HUES64 (cell line): Measurements from ENCODE around the gene BBS4.
"Not testable (repeated sequence)": the region's sequence is repeated elsewhere in the genome, so short reads cannot be mapped to it uniquely, and the experiment has no call there.

ENCODE experiments used
- H3K27ac ChIP-seq: 2 replicates; pipeline ENCODE4 v1.7.0; 2013; ENCODE audit warnings: low read depth, low read length, inconsistent platforms
- H3K27me3 ChIP-seq: 2 replicates; pipeline ENCODE4 v1.6.1; 2013; ENCODE audit warnings: mild to moderate bottlenecking, low read length; ENCODE audit not compliant: insufficient read depth
- H3K36me3 ChIP-seq: 2 replicates; pipeline ENCODE4 v1.6.1; 2013; ENCODE audit warnings: mild to moderate bottlenecking, low read length; ENCODE audit not compliant: insufficient read depth
- H3K4me1 ChIP-seq: 2 replicates; pipeline ENCODE4 v1.6.1; 2013; ENCODE audit warnings: mild to moderate bottlenecking, low read length, moderate library complexity; ENCODE audit not compliant: insufficient read depth
- H3K4me3 ChIP-seq: 2 replicates; pipeline ENCODE4 v1.5.1; 2013; ENCODE audit warnings: mild to moderate bottlenecking, low read length, moderate library complexity
- H3K9ac ChIP-seq: 2 replicates; pipeline ENCODE4 v1.6.1; 2013; ENCODE audit warnings: mild to moderate bottlenecking, low read depth, low read length
- H3K9me3 ChIP-seq: 2 replicates; pipeline ENCODE4 v1.6.1; 2013; ENCODE audit warnings: low read depth, low read length; ENCODE audit not compliant: insufficient read depth
- WGBS: fragments of 150-250, 120-280 bp; methylation state at CpG from one replicate; pipeline ENCODE4 v1.1.7; 2013; ENCODE audit warnings: missing lambda C conversion rate; 5-methylcytosine and 5-hydroxymethylcytosine counted together

BBS4 gene

GRCh38 chr15:72706266-72706665 lies 20.3 kb downstream of the BBS4 start:
- H3K4me1 ChIP-seq = no peaks in the 10 kb centered on the region
- no peaks in the 10 kb centered on the region for H3K36me3 ChIP-seq
- H3K27me3 ChIP-seq = no peaks in the 10 kb centered on the region
- no peak overlapping the region for H3K9ac ChIP-seq
- 95% methylated on average over 11 of the region's 11 CpGs for WGBS
- no peak overlapping the region for H3K4me3 ChIP-seq
- no peaks in the 10 kb centered on the region for H3K9me3 ChIP-seq
- no peak overlapping the region for H3K27ac ChIP-seq

- 95% methylated on average over 8 of the region's 8 CpGs for WGBS
- not testable (repeated sequence) for H3K27me3 ChIP-seq, H3K27ac ChIP-seq, H3K4me3 ChIP-seq, H3K4me1 ChIP-seq, H3K9ac ChIP-seq, H3K9me3 ChIP-seq
- peaks cover 17% of the 10 kb centered on the region for H3K36me3 ChIP-seq
Measured at GRCh38 chr15:72708551-72709303, 22.7 kb downstream of the BBS4 start.

GRCh38 chr15:72722071-72722696 lies 36.2 kb downstream of the BBS4 start:
- H3K9ac ChIP-seq = no peak overlapping the region
- 0 out of 2 replicates have a peak, but pooled peaks cover 5% of the 10 kb centered on the region for H3K4me1 ChIP-seq
- no peaks in the 10 kb centered on the region for H3K9me3 ChIP-seq
- no peaks in the 10 kb centered on the region for H3K27me3 ChIP-seq
- H3K36me3 ChIP-seq = peaks cover 27% of the 10 kb centered on the region
- 15% methylated on average over 3 of the region's 3 CpGs for WGBS
- no peak overlapping the region for H3K4me3 ChIP-seq
- no peak overlapping the region for H3K27ac ChIP-seq

GRCh38 chr15:72724028-72724427 lies 38.0 kb downstream of the BBS4 start:
- Histone ChIP-seq H3K27me3 (no peaks in the 10 kb centered on the region), H3K27ac (no peak overlapping the region), H3K4me3 (no peak overlapping the region), H3K9me3 (no peaks in the 10 kb centered on the region), H3K4me1 (0 out of 2 replicates have a peak, but pooled peaks cover 5% of the 10 kb centered on the region), H3K9ac (no peak overlapping the region), H3K36me3 (peaks cover 13% of the 10 kb centered on the region)
- 93% methylated on average over 1 of the region's 1 CpG for WGBS

- Histone ChIP-seq H3K4me3 (no peak overlapping the region), H3K9me3 (no peaks in the 10 kb centered on the region), H3K27me3 (no peaks in the 10 kb centered on the region), H3K27ac (no peak overlapping the region), H3K36me3 (peaks cover 19% of the 10 kb centered on the region), H3K4me1 (0 out of 2 replicates have a peak, but pooled peaks cover 5% of the 10 kb centered on the region), H3K9ac (no peak overlapping the region)
- 91% methylated on average over 3 of the region's 3 CpGs for WGBS
Measured at GRCh38 chr15:72725446-72725845, 39.4 kb downstream of the BBS4 start.

GRCh38 chr15:72725851-72726250 lies 39.8 kb downstream of the BBS4 start:
- H3K27me3 ChIP-seq, H3K9ac ChIP-seq, H3K27ac ChIP-seq, H3K9me3 ChIP-seq, H3K4me1 ChIP-seq, H3K4me3 ChIP-seq: not testable (repeated sequence)
- peaks cover 24% of the 10 kb centered on the region for H3K36me3 ChIP-seq
- WGBS = 97% methylated on average over 6 of the region's 6 CpGs

GRCh38 chr15:72727154-72727553 lies 41.1 kb downstream of the BBS4 start:
- no peak overlapping the region for H3K9ac ChIP-seq
- H3K27ac ChIP-seq = no peak overlapping the region
- H3K36me3 ChIP-seq = peaks cover 37% of the 10 kb centered on the region
- H3K9me3 ChIP-seq = no peaks in the 10 kb centered on the region
- no peak overlapping the region for H3K4me3 ChIP-seq
- no peaks in the 10 kb centered on the region for H3K27me3 ChIP-seq
- H3K4me1 ChIP-seq = 0 out of 2 replicates have a peak, but pooled peaks cover 4% of the 10 kb centered on the region

- H3K36me3 ChIP-seq = peaks cover 43% of the 10 kb centered on the region
- WGBS = 95% methylated on average over 1 of the region's 1 CpG
- not testable (repeated sequence) for H3K9ac ChIP-seq, H3K27ac ChIP-seq, H3K4me3 ChIP-seq, H3K27me3 ChIP-seq, H3K4me1 ChIP-seq, H3K9me3 ChIP-seq
Measured at GRCh38 chr15:72728249-72728648, 42.2 kb downstream of the BBS4 start.

- H3K9me3 ChIP-seq = no peaks in the 10 kb centered on the region
- H3K27me3 ChIP-seq = no peaks in the 10 kb centered on the region
- peaks cover 44% of the 10 kb centered on the region for H3K36me3 ChIP-seq
- no peak overlapping the region for H3K27ac ChIP-seq
- no peaks in the 10 kb centered on the region for H3K4me1 ChIP-seq
- 90% methylated on average over 1 of the region's 1 CpG for WGBS
- H3K9ac ChIP-seq = no peak overlapping the region
- no peak overlapping the region for H3K4me3 ChIP-seq
Measured at GRCh38 chr15:72728821-72729220, 42.8 kb downstream of the BBS4 start.

GRCh38 chr15:72732086-72732485 lies 46.1 kb downstream of the BBS4 start:
- H3K4me1 ChIP-seq = no peaks in the 10 kb centered on the region
- H3K9me3 ChIP-seq = no peaks in the 10 kb centered on the region
- no peak overlapping the region for H3K27ac ChIP-seq
- peaks cover 68% of the 10 kb centered on the region for H3K36me3 ChIP-seq
- no peaks in the 10 kb centered on the region for H3K27me3 ChIP-seq
- H3K4me3 ChIP-seq = no peak overlapping the region
- H3K9ac ChIP-seq = no peak overlapping the region

- Histone ChIP-seq H3K36me3 (peaks cover 72% of the 10 kb centered on the region), H3K4me1 (no peaks in the 10 kb centered on the region), H3K27ac (no peak overlapping the region), H3K9me3 (no peaks in the 10 kb centered on the region), H3K9ac (no peak overlapping the region), H3K4me3 (no peak overlapping the region), H3K27me3 (no peaks in the 10 kb centered on the region)
- 87% methylated on average over 4 of the region's 4 CpGs for WGBS
Measured at GRCh38 chr15:72732516-72732915, 46.5 kb downstream of the BBS4 start.
